SU-DHL-6 (cell line): Measurements from ENCODE around the gene MORN5.

Source experiments
- H2AFZ ChIP-seq: fragments of 200-600 bp; sonication (generic); 2 replicates; pipeline ENCODE4 v1.6.1; 2014; ENCODE audit warnings: low read depth, mild to moderate bottlenecking, moderate library complexity, mixed read lengths, antibody characterized with exemption, low read length; ENCODE audit not compliant: severe bottlenecking
- H3F3A ChIP-seq: fragments of 200-600 bp; shearing (Covaris generic); 2 replicates; pipeline ENCODE4 v1.6.0; 2016; ENCODE audit warnings: antibody characterized with exemption, mild to moderate bottlenecking; ENCODE audit not compliant: insufficient read depth
- H3K27ac ChIP-seq: fragments of 200-600 bp; sonication (generic); 2 replicates; pipeline ENCODE4 v1.5.1; 2016; ENCODE audit warnings: low read depth, mild to moderate bottlenecking, low read length, moderate library complexity, mixed read lengths
- H3K27me3 ChIP-seq: fragments of 200-600 bp; sonication (generic), shearing (Covaris generic); 2 replicates; pipeline ENCODE4 v1.6.0; 2014; ENCODE audit warnings: mild to moderate bottlenecking, low read length
- H3K36me3 ChIP-seq: fragments of 200-600 bp; sonication (generic); 2 replicates; pipeline ENCODE4 v1.6.1; 2014; ENCODE audit warnings: mild to moderate bottlenecking, low read length, mixed read lengths
- H3K4me2 ChIP-seq: fragments of 300-600, 200-600 bp; shearing (Covaris generic), sonication (generic); 2 replicates; pipeline ENCODE4 v1.6.0; 2014; ENCODE audit warnings: low read length, low read depth, mild to moderate bottlenecking; ENCODE audit not compliant: poor library complexity, severe bottlenecking
- H3K4me3 ChIP-seq: fragments of 200-600 bp; sonication (generic); 2 replicates; pipeline ENCODE4 v1.5.1; 2014; ENCODE audit warnings: antibody characterized with exemption, low read length, mild to moderate bottlenecking, mixed read lengths; ENCODE audit not compliant: insufficient read depth, poor library complexity, severe bottlenecking
- H3K79me2 ChIP-seq: fragments of 200-600 bp; sonication (generic); 2 replicates; pipeline ENCODE4 v1.6.1; 2014; ENCODE audit warnings: mild to moderate bottlenecking, low read length, moderate library complexity; ENCODE audit not compliant: insufficient read depth
- H3K9ac ChIP-seq: fragments of 200-600 bp; sonication (generic); 2 replicates; pipeline ENCODE4 v1.7.0; 2014; ENCODE audit warnings: mild to moderate bottlenecking, low read length
- H3K9me2 ChIP-seq: fragments of 200-600 bp; sonication (generic); replicated peaks from 2 replicates; pipeline ENCODE4 v1.6.1; 2014; ENCODE audit warnings: low read length; ENCODE audit not compliant: insufficient read depth
- H3K9me3 ChIP-seq: fragments of 200-600 bp; sonication (generic); 2 replicates; pipeline ENCODE4 v1.6.1; 2014; ENCODE audit warnings: low read length, mixed read lengths; ENCODE audit not compliant: insufficient read depth
- H4K20me1 ChIP-seq: fragments of 200-600 bp; sonication (generic); 2 replicates; pipeline ENCODE4 v1.6.1; 2014; ENCODE audit warnings: low read depth, mild to moderate bottlenecking, antibody characterized with exemption, low read length, moderate library complexity, mixed read lengths
- CTCF ChIP-seq: fragments of 200-600 bp; sonication (generic); IDR thresholded peaks from one replicate; pipeline ENCODE4 v1.5.1; 2017; ENCODE audit warnings: antibody characterized with exemption, mild to moderate bottlenecking, low read length, moderate library complexity; ENCODE audit not compliant: insufficient read depth, poor library complexity, severe bottlenecking
- EZH2phosphoT487 ChIP-seq: fragments of 200-600 bp; sonication (generic), shearing (Covaris generic); conservative IDR thresholded peaks from 2 replicates; pipeline ENCODE4 v1.6.1; 2018; ENCODE audit warnings: mild to moderate bottlenecking, antibody characterized with exemption, low read length, moderate library complexity, mixed read lengths

The MORN5 gene

GRCh38 chr9:122226142-122226757 lies 66.5 kb downstream of the MORN5 start:
- H3K79me2 ChIP-seq: no peaks in the 10 kb centered on the region
- no peaks in the 10 kb centered on the region for H3K27me3 ChIP-seq
- no peak overlapping the region for H3K4me2 ChIP-seq
- TF ChIP-seq EZH2phosphoT487 (no peak), CTCF (no peak)
- H2AFZ ChIP-seq: no peak overlapping the region
- H3K36me3 ChIP-seq: no peaks in the 10 kb centered on the region
- no peaks in the 10 kb centered on the region for H3K9me3 ChIP-seq
- H3K4me3 ChIP-seq: no peak overlapping the region
- no peaks in the 10 kb centered on the region for H3K9me2 ChIP-seq
- H3F3A ChIP-seq: no peaks in the 10 kb centered on the region
- H4K20me1 ChIP-seq: no peaks in the 10 kb centered on the region
- no peak overlapping the region for H3K9ac ChIP-seq
- no peak overlapping the region for H3K27ac ChIP-seq

DNA sequence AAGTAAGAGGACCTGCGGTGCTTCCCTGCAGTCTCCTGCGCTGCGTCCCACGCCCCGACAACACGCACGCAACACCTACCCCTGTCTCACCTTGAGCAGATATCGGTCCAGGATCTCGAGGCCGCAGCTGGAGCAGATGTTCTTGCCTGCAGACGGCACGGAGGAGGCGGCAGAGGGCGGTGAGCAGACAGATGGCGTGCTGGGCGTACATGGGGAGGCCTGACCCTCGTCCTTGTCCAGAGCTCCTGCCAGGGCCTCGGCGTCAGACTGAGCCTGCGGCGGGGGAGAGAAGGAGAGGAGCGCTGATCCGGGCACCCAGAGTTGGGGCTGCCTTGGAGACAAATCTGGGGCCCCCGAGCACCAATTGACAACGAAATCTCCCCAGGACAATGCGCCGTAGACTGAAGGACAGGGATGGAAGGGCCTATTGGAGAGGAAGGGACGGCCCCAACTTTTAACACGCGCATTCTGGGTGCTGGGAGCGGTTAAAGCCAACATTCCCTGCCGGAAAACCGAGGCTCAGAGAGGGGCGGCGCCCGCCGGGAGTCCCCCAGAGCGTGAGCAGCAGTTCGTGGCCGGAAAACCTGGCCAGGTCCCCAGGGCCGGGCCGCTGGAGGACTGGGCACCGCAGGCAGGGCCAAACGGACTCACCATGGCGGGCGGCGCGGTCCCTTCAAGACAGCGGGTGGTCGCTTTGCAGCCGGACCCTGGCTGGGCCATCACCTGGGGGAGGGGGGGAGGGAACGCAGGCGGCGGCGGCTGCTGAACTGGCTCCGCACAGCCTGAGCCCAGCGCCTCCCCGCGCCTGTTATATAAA lies 67.3 kb downstream of the MORN5 start:
- Histone ChIP-seq H3K27me3 (no peaks in the 10 kb centered on the region), H2AFZ (no peak overlapping the region), H3K27ac (no peak overlapping the region), H3K36me3 (no peaks in the 10 kb centered on the region), H3K9me2 (no peaks in the 10 kb centered on the region), H3K79me2 (no peaks in the 10 kb centered on the region), H4K20me1 (no peaks in the 10 kb centered on the region), H3K4me2 (no peak overlapping the region), H3K9ac (no peak overlapping the region), H3F3A (no peaks in the 10 kb centered on the region), H3K4me3 (no peak overlapping the region), H3K9me3 (no peaks in the 10 kb centered on the region)
- TF ChIP-seq EZH2phosphoT487: no peak
- TF ChIP-seq CTCF: no peak

- no peaks in the 10 kb centered on the region for H4K20me1 ChIP-seq
- H3K27me3 ChIP-seq: no peaks in the 10 kb centered on the region
- no peaks in the 10 kb centered on the region for H3K36me3 ChIP-seq
- TF ChIP-seq EZH2phosphoT487 (no peak), CTCF (no peak)
- no peak overlapping the region for H3K9ac ChIP-seq
- no peaks in the 10 kb centered on the region for H3F3A ChIP-seq
- no peak overlapping the region for H2AFZ ChIP-seq
- no peaks in the 10 kb centered on the region for H3K9me2 ChIP-seq
- H3K79me2 ChIP-seq: no peaks in the 10 kb centered on the region
- no peak overlapping the region for H3K4me3 ChIP-seq
- no peaks in the 10 kb centered on the region for H3K9me3 ChIP-seq
- no peak overlapping the region for H3K27ac ChIP-seq
- no peak overlapping the region for H3K4me2 ChIP-seq
Measured at GRCh38 chr9:122227575-122227900, 67.8 kb downstream of the MORN5 start.
